ENCODE results near the gene TAOK1. TPM values are rescaled to one million over a fixed set of nuclear protein-coding genes. Genes with fewer than 3 reads are reported as not detected.

Gene TAOK1
- total RNA-seq, 1 experiment from 2014 or later: 87.1 TPM

DNA sequence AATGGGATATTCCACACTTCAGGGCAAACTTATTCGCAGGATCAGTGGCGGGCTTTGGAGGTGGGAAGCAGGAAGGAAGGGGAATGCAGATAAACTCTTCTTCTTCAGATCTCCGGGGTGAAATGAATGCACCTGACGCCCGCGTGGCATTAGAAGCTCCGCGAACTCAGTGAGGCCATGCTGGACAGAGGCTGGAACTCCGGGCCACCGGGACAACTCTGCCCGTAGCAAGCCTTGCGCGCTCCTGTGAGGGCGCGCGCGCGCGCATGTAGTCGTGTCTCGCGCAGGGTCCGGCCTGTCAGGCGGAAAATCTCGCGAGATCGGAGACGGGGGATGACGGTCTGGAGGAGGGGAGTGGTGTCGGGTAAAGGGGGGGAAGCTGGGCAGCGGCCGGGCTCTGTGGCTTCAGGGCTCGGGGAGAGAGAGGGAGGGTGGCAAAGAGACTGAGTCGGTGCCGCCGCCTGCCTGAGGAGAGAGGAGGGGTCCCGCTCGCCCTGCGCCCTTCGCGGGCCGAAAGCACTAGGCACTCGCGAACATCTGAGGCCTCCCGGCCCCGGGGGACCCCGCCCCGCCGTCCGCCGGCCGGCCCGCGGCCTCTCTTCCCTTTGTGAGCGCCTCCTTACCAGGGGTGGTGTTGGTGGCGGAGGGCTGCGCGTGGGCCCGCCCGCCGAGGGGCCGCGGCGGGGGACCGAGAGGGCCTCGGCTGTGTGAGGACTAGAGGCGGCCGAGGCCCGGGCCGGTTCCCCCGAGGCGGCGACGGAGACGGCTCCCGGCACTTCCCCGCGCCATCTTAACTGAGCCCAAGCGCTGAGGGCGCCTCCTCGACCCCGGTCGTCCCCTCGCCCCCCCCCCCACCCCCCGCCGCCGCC lies at the start of gene TAOK1 (continued):
- TF ChIP-seq, protein P1, sequence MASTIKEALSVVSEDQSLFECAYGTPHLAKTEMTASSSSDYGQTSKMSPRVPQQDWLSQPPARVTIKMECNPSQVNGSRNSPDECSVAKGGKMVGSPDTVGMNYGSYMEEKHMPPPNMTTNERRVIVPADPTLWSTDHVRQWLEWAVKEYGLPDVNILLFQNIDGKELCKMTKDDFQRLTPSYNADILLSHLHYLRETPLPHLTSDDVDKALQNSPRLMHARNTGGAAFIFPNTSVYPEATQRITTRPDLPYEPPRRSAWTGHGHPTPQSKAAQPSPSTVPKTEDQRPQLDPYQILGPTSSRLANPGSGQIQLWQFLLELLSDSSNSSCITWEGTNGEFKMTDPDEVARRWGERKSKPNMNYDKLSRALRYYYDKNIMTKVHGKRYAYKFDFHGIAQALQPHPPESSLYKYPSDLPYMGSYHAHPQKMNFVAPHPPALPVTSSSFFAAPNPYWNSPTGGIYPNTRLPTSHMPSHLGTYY (CRISPR knock-in tag; IDR thresholded peaks at IDR 0.05): no peak
- TF ChIP-seq NR3C1 (CRISPR knock-in tag; conservative IDR thresholded peaks at IDR 0.05; ENCODE audit: low read depth) (no peak), CREB1 (CRISPR knock-in tag; IDR thresholded peaks at IDR 0.05) (no peak), SOX15 (CRISPR knock-in tag; IDR thresholded peaks at IDR 0.05) (no peak), SMAD4 (CRISPR knock-in tag; IDR thresholded peaks at IDR 0.05) (no peak; the same call in 1 of the 2 replicates), TEAD4 (CRISPR knock-in tag; IDR thresholded peaks at IDR 0.05) (no peak), JUN (CRISPR knock-in tag; IDR thresholded peaks at IDR 0.05) (no peak), ZNF138 (CRISPR knock-in tag; conservative IDR thresholded peaks at IDR 0.05) (no peak), ATF1 (CRISPR knock-in tag; IDR thresholded peaks at IDR 0.05) (no peak; the same call in 1 of the 2 replicates), ZNF396 (CRISPR knock-in tag; IDR thresholded peaks at IDR 0.05; ENCODE audit: borderline replicate concordance) (no peak), JAZF1 (CRISPR knock-in tag; IDR thresholded peaks at IDR 0.05) (no peak), TCF7 (CRISPR knock-in tag; IDR thresholded peaks at IDR 0.05; ENCODE audit: low read depth) (no peak), IRF2 (CRISPR knock-in tag; IDR thresholded peaks at IDR 0.05; ENCODE audit: borderline replicate concordance, low read depth) (no peak), NFYB (CRISPR knock-in tag; conservative IDR thresholded peaks at IDR 0.05; ENCODE audit: low read depth) (0 out of 2 replicates have a peak, but pooled peaks have one; percentile 15), FOXJ3 (CRISPR knock-in tag; IDR thresholded peaks at IDR 0.05; ENCODE audit: borderline replicate concordance) (no peak)
- TF ChIP-seq, protein P2, sequence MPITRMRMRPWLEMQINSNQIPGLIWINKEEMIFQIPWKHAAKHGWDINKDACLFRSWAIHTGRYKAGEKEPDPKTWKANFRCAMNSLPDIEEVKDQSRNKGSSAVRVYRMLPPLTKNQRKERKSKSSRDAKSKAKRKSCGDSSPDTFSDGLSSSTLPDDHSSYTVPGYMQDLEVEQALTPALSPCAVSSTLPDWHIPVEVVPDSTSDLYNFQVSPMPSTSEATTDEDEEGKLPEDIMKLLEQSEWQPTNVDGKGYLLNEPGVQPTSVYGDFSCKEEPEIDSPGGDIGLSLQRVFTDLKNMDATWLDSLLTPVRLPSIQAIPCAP (CRISPR knock-in tag; IDR thresholded peaks at IDR 0.05): no peak
- TF ChIP-seq, protein P3, sequence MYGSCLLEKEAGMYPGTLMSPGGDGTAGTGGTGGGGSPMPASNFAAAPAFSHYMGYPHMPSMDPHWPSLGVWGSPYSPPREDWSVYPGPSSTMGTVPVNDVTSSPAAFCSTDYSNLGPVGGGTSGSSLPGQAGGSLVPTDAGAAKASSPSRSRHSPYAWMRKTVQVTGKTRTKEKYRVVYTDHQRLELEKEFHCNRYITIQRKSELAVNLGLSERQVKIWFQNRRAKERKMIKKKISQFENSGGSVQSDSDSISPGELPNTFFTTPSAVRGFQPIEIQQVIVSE (CRISPR knock-in tag; IDR thresholded peaks at IDR 0.05; ENCODE audit: borderline replicate concordance): no peak
- TF ChIP-seq, protein P4, sequence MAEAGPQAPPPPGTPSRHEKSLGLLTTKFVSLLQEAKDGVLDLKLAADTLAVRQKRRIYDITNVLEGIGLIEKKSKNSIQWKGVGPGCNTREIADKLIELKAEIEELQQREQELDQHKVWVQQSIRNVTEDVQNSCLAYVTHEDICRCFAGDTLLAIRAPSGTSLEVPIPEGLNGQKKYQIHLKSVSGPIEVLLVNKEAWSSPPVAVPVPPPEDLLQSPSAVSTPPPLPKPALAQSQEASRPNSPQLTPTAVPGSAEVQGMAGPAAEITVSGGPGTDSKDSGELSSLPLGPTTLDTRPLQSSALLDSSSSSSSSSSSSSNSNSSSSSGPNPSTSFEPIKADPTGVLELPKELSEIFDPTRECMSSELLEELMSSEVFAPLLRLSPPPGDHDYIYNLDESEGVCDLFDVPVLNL (CRISPR knock-in tag; IDR thresholded peaks at IDR 0.05; ENCODE audit: borderline replicate concordance, low read depth): no peak
- TF ChIP-seq, protein P5, sequence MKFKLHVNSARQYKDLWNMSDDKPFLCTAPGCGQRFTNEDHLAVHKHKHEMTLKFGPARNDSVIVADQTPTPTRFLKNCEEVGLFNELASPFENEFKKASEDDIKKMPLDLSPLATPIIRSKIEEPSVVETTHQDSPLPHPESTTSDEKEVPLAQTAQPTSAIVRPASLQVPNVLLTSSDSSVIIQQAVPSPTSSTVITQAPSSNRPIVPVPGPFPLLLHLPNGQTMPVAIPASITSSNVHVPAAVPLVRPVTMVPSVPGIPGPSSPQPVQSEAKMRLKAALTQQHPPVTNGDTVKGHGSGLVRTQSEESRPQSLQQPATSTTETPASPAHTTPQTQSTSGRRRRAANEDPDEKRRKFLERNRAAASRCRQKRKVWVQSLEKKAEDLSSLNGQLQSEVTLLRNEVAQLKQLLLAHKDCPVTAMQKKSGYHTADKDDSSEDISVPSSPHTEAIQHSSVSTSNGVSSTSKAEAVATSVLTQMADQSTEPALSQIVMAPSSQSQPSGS (CRISPR knock-in tag; IDR thresholded peaks at IDR 0.05; ENCODE audit: borderline replicate concordance, low read depth): no peak
- TF ChIP-seq, protein P6, sequence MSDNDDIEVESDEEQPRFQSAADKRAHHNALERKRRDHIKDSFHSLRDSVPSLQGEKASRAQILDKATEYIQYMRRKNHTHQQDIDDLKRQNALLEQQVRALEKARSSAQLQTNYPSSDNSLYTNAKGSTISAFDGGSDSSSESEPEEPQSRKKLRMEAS (CRISPR knock-in tag; IDR thresholded peaks at IDR 0.05): peak; percentile 86
- TF ChIP-seq, protein P7, sequence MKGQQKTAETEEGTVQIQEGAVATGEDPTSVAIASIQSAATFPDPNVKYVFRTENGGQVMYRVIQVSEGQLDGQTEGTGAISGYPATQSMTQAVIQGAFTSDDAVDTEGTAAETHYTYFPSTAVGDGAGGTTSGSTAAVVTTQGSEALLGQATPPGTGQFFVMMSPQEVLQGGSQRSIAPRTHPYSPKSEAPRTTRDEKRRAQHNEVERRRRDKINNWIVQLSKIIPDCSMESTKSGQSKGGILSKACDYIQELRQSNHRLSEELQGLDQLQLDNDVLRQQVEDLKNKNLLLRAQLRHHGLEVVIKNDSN (CRISPR knock-in tag; IDR thresholded peaks at IDR 0.05): no peak; the same call in 1 of the 2 replicates
- TF ChIP-seq, protein P8, sequence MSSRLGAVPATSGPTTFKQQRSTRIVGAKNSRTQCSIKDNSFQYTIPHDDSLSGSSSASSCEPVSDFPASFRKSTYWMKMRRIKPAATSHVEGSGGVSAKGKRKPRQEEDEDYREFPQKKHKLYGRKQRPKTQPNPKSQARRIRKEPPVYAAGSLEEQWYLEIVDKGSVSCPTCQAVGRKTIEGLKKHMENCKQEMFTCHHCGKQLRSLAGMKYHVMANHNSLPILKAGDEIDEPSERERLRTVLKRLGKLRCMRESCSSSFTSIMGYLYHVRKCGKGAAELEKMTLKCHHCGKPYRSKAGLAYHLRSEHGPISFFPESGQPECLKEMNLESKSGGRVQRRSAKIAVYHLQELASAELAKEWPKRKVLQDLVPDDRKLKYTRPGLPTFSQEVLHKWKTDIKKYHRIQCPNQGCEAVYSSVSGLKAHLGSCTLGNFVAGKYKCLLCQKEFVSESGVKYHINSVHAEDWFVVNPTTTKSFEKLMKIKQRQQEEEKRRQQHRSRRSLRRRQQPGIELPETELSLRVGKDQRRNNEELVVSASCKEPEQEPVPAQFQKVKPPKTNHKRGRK (CRISPR knock-in tag; IDR thresholded peaks at IDR 0.05; ENCODE audit: borderline replicate concordance): no peak
- TF ChIP-seq, protein P9, sequence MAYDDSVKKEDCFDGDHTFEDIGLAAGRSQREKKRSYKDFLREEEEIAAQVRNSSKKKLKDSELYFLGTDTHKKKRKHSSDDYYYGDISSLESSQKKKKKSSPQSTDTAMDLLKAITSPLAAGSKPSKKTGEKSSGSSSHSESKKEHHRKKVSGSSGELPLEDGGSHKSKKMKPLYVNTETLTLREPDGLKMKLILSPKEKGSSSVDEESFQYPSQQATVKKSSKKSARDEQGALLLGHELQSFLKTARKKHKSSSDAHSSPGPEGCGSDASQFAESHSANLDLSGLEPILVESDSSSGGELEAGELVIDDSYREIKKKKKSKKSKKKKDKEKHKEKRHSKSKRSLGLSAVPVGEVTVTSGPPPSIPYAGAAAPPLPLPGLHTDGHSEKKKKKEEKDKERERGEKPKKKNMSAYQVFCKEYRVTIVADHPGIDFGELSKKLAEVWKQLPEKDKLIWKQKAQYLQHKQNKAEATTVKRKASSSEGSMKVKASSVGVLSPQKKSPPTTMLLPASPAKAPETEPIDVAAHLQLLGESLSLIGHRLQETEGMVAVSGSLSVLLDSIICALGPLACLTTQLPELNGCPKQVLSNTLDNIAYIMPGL (CRISPR knock-in tag; IDR thresholded peaks at IDR 0.05): no peak
- TF ChIP-seq, protein P10, sequence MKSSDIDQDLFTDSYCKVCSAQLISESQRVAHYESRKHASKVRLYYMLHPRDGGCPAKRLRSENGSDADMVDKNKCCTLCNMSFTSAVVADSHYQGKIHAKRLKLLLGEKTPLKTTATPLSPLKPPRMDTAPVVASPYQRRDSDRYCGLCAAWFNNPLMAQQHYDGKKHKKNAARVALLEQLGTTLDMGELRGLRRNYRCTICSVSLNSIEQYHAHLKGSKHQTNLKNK (CRISPR knock-in tag; IDR thresholded peaks at IDR 0.05): no peak
- TF ChIP-seq, protein P11, sequence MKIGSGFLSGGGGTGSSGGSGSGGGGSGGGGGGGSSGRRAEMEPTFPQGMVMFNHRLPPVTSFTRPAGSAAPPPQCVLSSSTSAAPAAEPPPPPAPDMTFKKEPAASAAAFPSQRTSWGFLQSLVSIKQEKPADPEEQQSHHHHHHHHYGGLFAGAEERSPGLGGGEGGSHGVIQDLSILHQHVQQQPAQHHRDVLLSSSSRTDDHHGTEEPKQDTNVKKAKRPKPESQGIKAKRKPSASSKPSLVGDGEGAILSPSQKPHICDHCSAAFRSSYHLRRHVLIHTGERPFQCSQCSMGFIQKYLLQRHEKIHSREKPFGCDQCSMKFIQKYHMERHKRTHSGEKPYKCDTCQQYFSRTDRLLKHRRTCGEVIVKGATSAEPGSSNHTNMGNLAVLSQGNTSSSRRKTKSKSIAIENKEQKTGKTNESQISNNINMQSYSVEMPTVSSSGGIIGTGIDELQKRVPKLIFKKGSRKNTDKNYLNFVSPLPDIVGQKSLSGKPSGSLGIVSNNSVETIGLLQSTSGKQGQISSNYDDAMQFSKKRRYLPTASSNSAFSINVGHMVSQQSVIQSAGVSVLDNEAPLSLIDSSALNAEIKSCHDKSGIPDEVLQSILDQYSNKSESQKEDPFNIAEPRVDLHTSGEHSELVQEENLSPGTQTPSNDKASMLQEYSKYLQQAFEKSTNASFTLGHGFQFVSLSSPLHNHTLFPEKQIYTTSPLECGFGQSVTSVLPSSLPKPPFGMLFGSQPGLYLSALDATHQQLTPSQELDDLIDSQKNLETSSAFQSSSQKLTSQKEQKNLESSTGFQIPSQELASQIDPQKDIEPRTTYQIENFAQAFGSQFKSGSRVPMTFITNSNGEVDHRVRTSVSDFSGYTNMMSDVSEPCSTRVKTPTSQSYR (CRISPR knock-in tag; IDR thresholded peaks at IDR 0.05): no peak
